SK-N-SH treated with all-trans-retinoic acid at 6 μM for 48 hours (cell line): Measurements from ENCODE around the gene NDUFA1.

ENCODE experiments used
- SNAI2 ChIP-seq: fragments of 250-450 bp; sonication (Bioruptor Pico); IDR thresholded peaks from 2 replicates; pipeline ENCODE4 v1.5.0; 2020; ENCODE audit warnings: mild to moderate bottlenecking, moderate library complexity
- TF ChIP-seq, protein P1 (sequence below): fragments of 250-450 bp; sonication (Bioruptor Pico); IDR thresholded peaks from 2 replicates; pipeline ENCODE4 v1.8.0; 2020; ENCODE audit warnings: mild to moderate bottlenecking, moderate library complexity, borderline replicate concordance
- TF ChIP-seq, protein P2 (sequence below): fragments of 250-450 bp; sonication (Bioruptor Pico); IDR thresholded peaks from 2 replicates; pipeline ENCODE4 v1.5.1; 2020; ENCODE audit warnings: low read depth, mild to moderate bottlenecking, moderate library complexity

DNA sequence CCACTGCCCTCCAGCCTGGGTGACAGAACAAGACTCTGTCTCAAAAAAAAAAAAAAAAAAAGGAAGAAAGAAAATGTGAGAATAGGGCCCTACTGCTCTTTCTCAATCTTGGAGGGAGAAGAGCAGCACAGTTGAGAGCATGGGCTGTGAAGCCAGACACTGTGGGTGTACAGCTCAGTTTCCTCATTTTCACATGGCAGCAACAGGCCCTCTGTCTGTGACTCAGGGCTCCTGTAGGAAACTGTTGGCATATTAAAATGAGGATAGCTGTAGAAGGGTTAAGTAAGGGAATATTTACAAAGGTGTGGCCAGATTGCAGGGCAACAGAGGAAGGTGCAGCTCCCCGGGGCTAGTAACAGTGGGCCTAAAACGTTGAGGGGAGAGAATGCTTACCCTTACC is 27.5 kb downstream of the NDUFA1 start:
- TF ChIP-seq, protein P1, sequence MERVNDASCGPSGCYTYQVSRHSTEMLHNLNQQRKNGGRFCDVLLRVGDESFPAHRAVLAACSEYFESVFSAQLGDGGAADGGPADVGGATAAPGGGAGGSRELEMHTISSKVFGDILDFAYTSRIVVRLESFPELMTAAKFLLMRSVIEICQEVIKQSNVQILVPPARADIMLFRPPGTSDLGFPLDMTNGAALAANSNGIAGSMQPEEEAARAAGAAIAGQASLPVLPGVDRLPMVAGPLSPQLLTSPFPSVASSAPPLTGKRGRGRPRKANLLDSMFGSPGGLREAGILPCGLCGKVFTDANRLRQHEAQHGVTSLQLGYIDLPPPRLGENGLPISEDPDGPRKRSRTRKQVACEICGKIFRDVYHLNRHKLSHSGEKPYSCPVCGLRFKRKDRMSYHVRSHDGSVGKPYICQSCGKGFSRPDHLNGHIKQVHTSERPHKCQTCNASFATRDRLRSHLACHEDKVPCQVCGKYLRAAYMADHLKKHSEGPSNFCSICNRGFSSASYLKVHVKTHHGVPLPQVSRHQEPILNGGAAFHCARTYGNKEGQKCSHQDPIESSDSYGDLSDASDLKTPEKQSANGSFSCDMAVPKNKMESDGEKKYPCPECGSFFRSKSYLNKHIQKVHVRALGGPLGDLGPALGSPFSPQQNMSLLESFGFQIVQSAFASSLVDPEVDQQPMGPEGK (CRISPR knock-in tag), result no peak
- TF ChIP-seq SNAI2 (CRISPR knock-in tag), result no peak
- TF ChIP-seq, protein P2, sequence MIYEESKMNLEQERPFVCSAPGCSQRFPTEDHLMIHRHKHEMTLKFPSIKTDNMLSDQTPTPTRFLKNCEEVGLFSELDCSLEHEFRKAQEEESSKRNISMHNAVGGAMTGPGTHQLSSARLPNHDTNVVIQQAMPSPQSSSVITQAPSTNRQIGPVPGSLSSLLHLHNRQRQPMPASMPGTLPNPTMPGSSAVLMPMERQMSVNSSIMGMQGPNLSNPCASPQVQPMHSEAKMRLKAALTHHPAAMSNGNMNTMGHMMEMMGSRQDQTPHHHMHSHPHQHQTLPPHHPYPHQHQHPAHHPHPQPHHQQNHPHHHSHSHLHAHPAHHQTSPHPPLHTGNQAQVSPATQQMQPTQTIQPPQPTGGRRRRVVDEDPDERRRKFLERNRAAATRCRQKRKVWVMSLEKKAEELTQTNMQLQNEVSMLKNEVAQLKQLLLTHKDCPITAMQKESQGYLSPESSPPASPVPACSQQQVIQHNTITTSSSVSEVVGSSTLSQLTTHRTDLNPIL (CRISPR knock-in tag), result no peak
